Naive thymus-derived CD4-positive, alpha-beta T cell (primary cell): ENCODE measurements around the gene NDUFAF4. TPM values are rescaled to one million over a fixed set of nuclear protein-coding genes. Genes with fewer than 3 reads are reported as not detected.

Source experiments
- ATAC-seq: fragments of 150-1000 bp; cut with Tn5 transposase; 2 replicates; pipeline ENCODE4 v1.10.0; 2021; ENCODE audit warnings: mild to moderate bottlenecking, moderate library complexity
- CTCF ChIA-PET: fragments of 350-600 bp; sonication (Branson Sonifier 250); formaldehyde crosslinking; loops from one replicate; lab custom pipeline; 2021; ENCODE audit warnings: antibody characterized with exemption; lab: Charles Lee
- POLR2A ChIA-PET: fragments of 350-600 bp; sonication (Branson Sonifier 250); formaldehyde crosslinking; loops from one replicate; lab custom pipeline; 2021; ENCODE audit warnings: antibody characterized with exemption, inconsistent platforms; lab: Charles Lee
- DNase-seq, 9 donors: peaks; one replicate each; pipeline versions ENCODE4 v3.0.0 to v3.0.0-alpha.2; 2020 to 2022; ENCODE audit warnings: mixed read lengths in 1 of 9
- H3K27ac ChIP-seq: one replicate; pipeline ENCODE4 v1.7.0; 2013; ENCODE audit warnings: mild to moderate bottlenecking, low read depth, low read length, moderate library complexity
- H3K27me3 ChIP-seq, 2 donors: one replicate each; pipeline ENCODE4 v1.7.0; 2013; ENCODE audit warnings: low read length in 2 of 2, mild to moderate bottlenecking in 2 of 2, moderate library complexity in 2 of 2; ENCODE audit not compliant: control insufficient read depth in 2 of 2, insufficient read depth in 2 of 2
- H3K36me3 ChIP-seq, 3 experiments: 1 replicate in 2 of 3; 2 replicates in 1 of 3; pipeline ENCODE4 v1.7.0; 2013; ENCODE audit warnings: low read length in 3 of 3, mild to moderate bottlenecking in 3 of 3, moderate library complexity in 1 of 3; ENCODE audit not compliant: insufficient read depth in 3 of 3, control insufficient read depth in 2 of 3
- H3K4me1 ChIP-seq, 2 donors: one replicate each; pipeline ENCODE4 v1.7.0; 2013; ENCODE audit warnings: low read length in 2 of 2, mild to moderate bottlenecking in 2 of 2, moderate library complexity in 1 of 2; ENCODE audit not compliant: control insufficient read depth in 2 of 2, insufficient read depth in 2 of 2
- H3K4me3 ChIP-seq: 2 replicates; pipeline ENCODE4 v1.7.0; 2013; ENCODE audit warnings: mild to moderate bottlenecking, low read length
- H3K9me3 ChIP-seq, 3 experiments: 1 replicate in 2 of 3; 2 replicates in 1 of 3; pipeline ENCODE4 v1.7.0; 2013; ENCODE audit warnings: low read length in 3 of 3; ENCODE audit not compliant: control insufficient read depth in 2 of 3
- H3K27ac Mint-ChIP-seq, 9 donors: one replicate each; pipeline ENCODE4 v1.8.0; 2020 to 2022; ENCODE audit warnings: mixed read lengths in 9 of 9, mild to moderate bottlenecking in 8 of 9, moderate library complexity in 5 of 9, inconsistent platforms in 2 of 9
- H3K27me3 Mint-ChIP-seq, 5 donors: one replicate each; pipeline ENCODE4 v1.8.0; 2021 to 2022; ENCODE audit warnings: mixed read lengths in 5 of 5, mild to moderate bottlenecking in 1 of 5
- H3K36me3 Mint-ChIP-seq, 5 donors: one replicate each; pipeline ENCODE4 v1.8.0; 2020 to 2022; ENCODE audit warnings: mixed read lengths in 5 of 5, mild to moderate bottlenecking in 3 of 5, inconsistent platforms in 1 of 5
- H3K4me1 Mint-ChIP-seq, 7 donors: one replicate each; pipeline ENCODE4 v1.8.0; 2020 to 2022; ENCODE audit warnings: mixed read lengths in 7 of 7, mild to moderate bottlenecking in 3 of 7, inconsistent platforms in 1 of 7
- H3K4me3 Mint-ChIP-seq, 10 donors: one replicate each; pipeline ENCODE4 v1.8.0; 2020 to 2022; ENCODE audit warnings: mild to moderate bottlenecking in 10 of 10, mixed read lengths in 10 of 10, moderate library complexity in 6 of 10, inconsistent platforms in 2 of 10
- H3K9me3 Mint-ChIP-seq, 11 donors: one replicate each; pipeline ENCODE4 v1.8.0; 2020 to 2022; ENCODE audit warnings: mixed read lengths in 11 of 11, mild to moderate bottlenecking in 4 of 11, inconsistent platforms in 1 of 11, moderate library complexity in 1 of 11
- intact Hi-C, 2 donors: fragments of 100-400 bp; cut with micrococcal nuclease; formaldehyde crosslinking; loops; one replicate each; pipeline ENCODE4 v1.15.1; 2023
- polyA plus RNA-seq, 2 donors: library from polyadenylated mRNA; unstranded; fragments of 300-500 nt; fragmentation: Illumina TruSeq; gene quantifications; one replicate each; pipeline ENCODE4 v1.2.3, GENCODE V29; 2021
- total RNA-seq, 6 experiments: library from RNA in 5 of 6; stranded (reverse) in 5 of 6; gene quantifications; 1 replicate in 5 of 6; 2 replicates in 1 of 6; pipeline ENCODE4 v1.2.3 and lab custom pipeline; 2021 to 2026

Gene NDUFAF4
- total and polyA plus RNA-seq, 7 experiments from 2014 or later: 25.1 to 75.6 (median 30.3) TPM

GRCh38 chr6:96939007-96939805, 41.5 kb upstream of the NDUFAF4 start:
- Histone ChIP-seq H3K27me3 (no peaks in the 10 kb centered on the region), H3K9me3 (no peaks in the 10 kb centered on the region), H3K36me3 (no peaks in the 10 kb centered on the region), H3K4me3 (no peak overlapping the region), H3K27ac (no peak overlapping the region), H3K4me1 (no peaks in the 10 kb centered on the region)
- Mint-ChIP-seq H3K27me3 (no peaks in the 10 kb centered on the region), H3K4me1 (peaks cover 0 to 9% (median 0%) of the 10 kb centered on the region in 7 donors), H3K36me3 (peaks cover 0 to 28% (median 0%) of the 10 kb centered on the region in 5 donors), H3K27ac (no peak overlapping the region), H3K9me3 (no peaks in the 10 kb centered on the region), H3K4me3 (no peak overlapping the region)
- CTCF ChIA-PET: no interaction called here
- intact Hi-C loops: no loop called here
- POLR2A ChIA-PET: interaction anchor here (1.2 kb wide), 1 partner anchor 13 kb away, joined by 3 read pairs; no protein-coding TSS in a partner anchor
- ATAC-seq (no peak), DNase-seq (no peak)

DNA sequence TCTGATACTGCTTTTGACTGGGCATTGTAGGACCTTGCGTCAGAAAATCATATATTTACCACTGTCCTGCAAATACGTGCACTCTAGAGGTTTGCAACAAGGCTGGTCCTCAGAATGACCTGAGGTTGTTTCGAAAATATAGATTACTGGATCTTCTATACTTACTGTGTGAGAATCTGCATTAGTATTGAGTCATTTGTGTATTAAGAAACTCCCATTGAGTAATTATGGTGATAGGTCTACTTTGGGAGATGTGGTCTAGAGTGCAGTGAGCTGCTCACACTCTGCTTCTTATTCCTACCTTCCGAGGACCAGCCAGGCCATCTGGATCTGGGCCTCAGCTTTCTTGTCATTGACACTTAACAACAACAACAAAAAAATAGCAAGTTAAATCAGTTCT, 36.4 kb upstream of the NDUFAF4 start:
- Mint-ChIP-seq H3K4me1 (peaks cover 0 to 7% (median 0%) of the 10 kb centered on the region in 7 donors), H3K9me3 (no peaks in the 10 kb centered on the region), H3K27ac (no peak overlapping the region), H3K4me3 (no peak overlapping the region), H3K27me3 (peaks cover 0 to 7% (median 0%) of the 10 kb centered on the region in 5 donors), H3K36me3 (peaks cover 0 to 23% (median 7%) of the 10 kb centered on the region in 5 donors)
- POLR2A ChIA-PET: no interaction called here
- no peaks in the 10 kb centered on the region for H3K4me1 ChIP-seq
- H3K9me3 ChIP-seq: no peaks in the 10 kb centered on the region
- CTCF ChIA-PET: no interaction called here
- ATAC-seq: no peak
- no peak overlapping the region for H3K27ac ChIP-seq
- no peak overlapping the region for H3K4me3 ChIP-seq
- intact Hi-C loops: no loop called here
- no peaks in the 10 kb centered on the region for H3K27me3 ChIP-seq
- no peak for DNase-seq
- no peaks in the 10 kb centered on the region for H3K36me3 ChIP-seq

- DNase-seq: no peak
- H3K4me3 ChIP-seq: no peak overlapping the region
- no peak overlapping the region for H3K27ac Mint-ChIP-seq
- POLR2A ChIA-PET: no interaction called here
- H3K27ac ChIP-seq: no peak overlapping the region
- H3K4me3 Mint-ChIP-seq: no peak overlapping the region
- H3K9me3 Mint-ChIP-seq: peaks cover 0 to 1% (median 0%) of the 10 kb centered on the region in 11 donors
- H3K36me3 ChIP-seq: no peaks in the 10 kb centered on the region
- H3K4me1 ChIP-seq: no peaks in the 10 kb centered on the region
- no peaks in the 10 kb centered on the region for H3K9me3 ChIP-seq
- intact Hi-C loops: no loop called here
- H3K27me3 Mint-ChIP-seq: peaks cover 0 to 21% (median 4%) of the 10 kb centered on the region in 5 donors
- CTCF ChIA-PET: no interaction called here
- H3K27me3 ChIP-seq: no peaks in the 10 kb centered on the region
- ATAC-seq: no peak
- H3K36me3 Mint-ChIP-seq: peaks cover 0 to 18% (median 7%) of the 10 kb centered on the region in 5 donors
- H3K4me1 Mint-ChIP-seq: peaks cover 0 to 7% (median 3%) of the 10 kb centered on the region in 7 donors
These were observed 33.5 kb upstream of the NDUFAF4 start for GRCh38 chr6:96931198-96931597.

DNA sequence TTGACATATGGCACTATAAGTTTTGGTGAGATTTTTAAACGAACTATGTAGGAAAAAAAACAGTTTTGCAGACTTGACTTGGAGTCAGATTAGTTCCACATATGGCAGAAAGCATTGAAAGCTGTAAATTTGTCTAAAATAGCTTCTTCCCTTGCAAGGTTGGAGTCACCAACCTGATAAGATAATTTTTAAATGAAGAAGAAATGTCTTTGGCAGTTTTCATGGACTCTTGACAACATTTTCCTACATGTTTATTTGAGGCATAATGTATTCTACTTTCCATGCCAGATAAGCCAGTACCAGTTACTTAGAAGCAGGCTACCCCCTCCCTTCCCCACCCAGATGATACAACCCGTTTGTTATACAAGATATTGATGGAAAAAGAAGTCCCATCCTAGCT, 32.0 kb upstream of the NDUFAF4 start:
- Histone ChIP-seq H3K36me3 (no peaks in the 10 kb centered on the region), H3K9me3 (no peaks in the 10 kb centered on the region), H3K27ac (no peak overlapping the region), H3K4me1 (peaks cover 5 to 8% of the 10 kb centered on the region in 2 donors), H3K4me3 (no peak overlapping the region), H3K27me3 (no peaks in the 10 kb centered on the region)
- no peak for ATAC-seq
- no peak overlapping the region for H3K4me3 Mint-ChIP-seq
- intact Hi-C loops: loop anchor here in 1 of 2 donors (10.0 kb wide), 2 partner anchors 125 to 1905 kb away; partner anchors contain the start of gene POU3F2
- ChIA-PET POLR2A (no interaction called here), CTCF (no interaction called here)
- peaks cover 0 to 18% (median 7%) of the 10 kb centered on the region in 5 donors for H3K36me3 Mint-ChIP-seq
- peaks cover 6 to 18% (median 13%) of the 10 kb centered on the region in 7 donors for H3K4me1 Mint-ChIP-seq
- no peak overlapping the region for H3K27ac Mint-ChIP-seq
- DNase-seq: no peak
- peaks cover 0 to 24% (median 4%) of the 10 kb centered on the region in 5 donors for H3K27me3 Mint-ChIP-seq
- peaks cover 0 to 4% (median 0%) of the 10 kb centered on the region in 11 donors for H3K9me3 Mint-ChIP-seq

GRCh38 chr6:96927660-96928059, 30.0 kb upstream of the NDUFAF4 start:
- Mint-ChIP-seq H3K4me1 (peaks cover 6 to 32% (median 22%) of the 10 kb centered on the region in 7 donors), H3K27ac (no peak overlapping the region), H3K27me3 (peaks cover 0 to 24% (median 4%) of the 10 kb centered on the region in 5 donors), H3K9me3 (peaks cover 0 to 12% (median 0%) of the 10 kb centered on the region in 11 donors), H3K4me3 (peak overlapping the region in 1 of 10 donors; percentile 17), H3K36me3 (peaks cover 0 to 10% (median 0%) of the 10 kb centered on the region in 5 donors)
- ATAC-seq (no peak), DNase-seq (no peak)
- ChIA-PET CTCF (no interaction called here), POLR2A (no interaction called here)
- H3K9me3 ChIP-seq: no peaks in the 10 kb centered on the region
- no peak overlapping the region for H3K4me3 ChIP-seq
- H3K4me1 ChIP-seq: peaks cover 10 to 13% of the 10 kb centered on the region in 2 donors
- H3K27me3 ChIP-seq: no peaks in the 10 kb centered on the region
- H3K27ac ChIP-seq: no peak overlapping the region
- H3K36me3 ChIP-seq: no peaks in the 10 kb centered on the region
- intact Hi-C loops: loop anchor here in 1 of 2 donors (10.0 kb wide), 2 partner anchors 127 to 1907 kb away; partner anchors contain the start of gene POU3F2

DNA sequence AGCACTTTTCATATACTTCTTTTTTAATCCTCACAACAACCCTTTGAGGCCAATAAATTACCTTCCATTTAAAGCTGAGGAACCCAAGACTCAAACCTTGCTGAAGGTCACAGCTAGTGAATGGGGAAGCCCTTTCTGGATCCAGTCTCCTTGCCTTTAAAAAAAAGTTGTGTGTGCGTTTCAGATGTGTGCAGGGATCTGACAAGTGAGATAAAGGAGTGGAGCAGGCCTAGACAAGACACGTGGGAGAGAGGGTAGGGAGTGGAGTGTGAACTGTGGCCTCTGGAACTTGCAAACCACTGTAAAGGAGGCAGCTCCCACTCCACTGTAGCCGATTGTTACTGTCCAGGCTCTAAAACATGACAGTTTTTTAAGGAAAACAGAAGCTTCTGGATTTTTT, 28.7 kb upstream of the NDUFAF4 start:
- intact Hi-C loops: loop anchor here in 1 of 2 donors (10.0 kb wide), 2 partner anchors 128 to 1908 kb away; partner anchors contain the start of gene POU3F2
- CTCF ChIA-PET: no interaction called here
- POLR2A ChIA-PET: interaction anchor here (1.0 kb wide), 2 partner anchors 16 to 30 kb away, joined by 5 read pairs; no protein-coding TSS in a partner anchor
- peaks cover 8 to 45% (median 33%) of the 10 kb centered on the region in 7 donors for H3K4me1 Mint-ChIP-seq
- H3K9me3 Mint-ChIP-seq: peaks cover 0 to 12% (median 0%) of the 10 kb centered on the region in 11 donors
- H3K36me3 Mint-ChIP-seq: peaks cover 0 to 10% (median 0%) of the 10 kb centered on the region in 5 donors
- H3K27ac ChIP-seq: no peak overlapping the region
- no peaks in the 10 kb centered on the region for H3K27me3 ChIP-seq
- H3K27me3 Mint-ChIP-seq: peaks cover 0 to 24% (median 4%) of the 10 kb centered on the region in 5 donors
- no peak for DNase-seq
- H3K27ac Mint-ChIP-seq: peak overlapping the region in 2 of 9 donors; percentile 28 to 99
- H3K4me3 Mint-ChIP-seq: peak overlapping the region in 2 of 10 donors; percentile 91 to 98
- no peaks in the 10 kb centered on the region for H3K36me3 ChIP-seq
- H3K4me1 ChIP-seq: peaks cover 13 to 16% of the 10 kb centered on the region in 2 donors
- no peak for ATAC-seq
- no peak overlapping the region for H3K4me3 ChIP-seq
- no peaks in the 10 kb centered on the region for H3K9me3 ChIP-seq
